ENCODE measurements around the gene APOL2. TPM values are rescaled to one million over a fixed set of nuclear protein-coding genes. Genes with fewer than 3 reads are reported as not detected.
A peak's percentile ranks its signal among the peaks of the same experiment; 100 is the strongest.

Gene APOL2
- total RNA-seq, 2 experiments from 2014 or later: 62.4 TPM

- no peak overlapping the region for H3K27ac Mint-ChIP-seq
- no peaks in the 10 kb centered on the region for H3K36me3 Mint-ChIP-seq (ENCODE audit: low read depth)
- DNase-seq: no peak
- H3K4me1 Mint-ChIP-seq (ENCODE audit: low read depth): peaks cover 4% of the 10 kb centered on the region
- ChIA-PET POLR2A (interaction anchor here (1.2 kb wide), 1 partner anchor 32 kb away, joined by 4 read pairs; no protein-coding TSS in a partner anchor), CTCF (interaction anchor here (0.9 to 8.3 kb wide), 17 partner anchors 11 to 306 kb away, joined by 3 to 118 read pairs (median 7); partner anchors contain the start of gene APOL3)
- H3K27me3 Mint-ChIP-seq (ENCODE audit: low read depth): no peaks in the 10 kb centered on the region
- no peak for ATAC-seq
- H3K9me3 Mint-ChIP-seq (ENCODE audit: insufficient read depth): peaks cover 4% of the 10 kb centered on the region
- no peak overlapping the region for H3K4me3 Mint-ChIP-seq
These were observed 58.4 kb downstream of the APOL2 start for GRCh38 chr22:36180928-36181327.

GRCh38 chr22:36180038-36180880, 59.1 kb downstream of the APOL2 start:
- ChIA-PET POLR2A (interaction anchor here (1.2 to 1.4 kb wide), 2 partner anchors 28 to 31 kb away, joined by 4 read pairs; no protein-coding TSS in a partner anchor), CTCF (interaction anchor here (0.6 to 8.3 kb wide), 26 partner anchors 11 to 331 kb away, joined by 3 to 118 read pairs (median 6); partner anchors contain the start of genes APOL2, APOL3 and APOL4)
- H3K4me1 Mint-ChIP-seq (ENCODE audit: low read depth): peaks cover 4% of the 10 kb centered on the region
- H3K36me3 Mint-ChIP-seq (ENCODE audit: low read depth): no peaks in the 10 kb centered on the region
- H3K27me3 Mint-ChIP-seq (ENCODE audit: low read depth): no peaks in the 10 kb centered on the region
- peaks cover 4% of the 10 kb centered on the region for H3K9me3 Mint-ChIP-seq (ENCODE audit: insufficient read depth)
- no peak overlapping the region for H3K27ac Mint-ChIP-seq
- no peak overlapping the region for H3K4me3 Mint-ChIP-seq
- ATAC-seq (peak; percentile 99), DNase-seq (peak; percentile 90)

- ChIA-PET POLR2A (interaction anchor here (0.8 kb wide), 1 partner anchor 15 kb away, joined by 3 read pairs; no protein-coding TSS in a partner anchor), CTCF (interaction anchor here (1.1 to 8.3 kb wide), 10 partner anchors 7 to 112 kb away, joined by 3 to 118 read pairs (median 10); partner anchors contain the start of genes APOL2 and APOL3)
- no peaks in the 10 kb centered on the region for H3K36me3 Mint-ChIP-seq (ENCODE audit: low read depth)
- ATAC-seq: no peak
- no peak overlapping the region for H3K4me3 Mint-ChIP-seq
- no peaks in the 10 kb centered on the region for H3K27me3 Mint-ChIP-seq (ENCODE audit: low read depth)
- DNase-seq: no peak
- no peak overlapping the region for H3K27ac Mint-ChIP-seq
- H3K4me1 Mint-ChIP-seq (ENCODE audit: low read depth): peaks cover 4% of the 10 kb centered on the region
- H3K9me3 Mint-ChIP-seq (ENCODE audit: insufficient read depth): peaks cover 4% of the 10 kb centered on the region
These were observed 62.2 kb downstream of the APOL2 start for GRCh38 chr22:36177160-36177559.

Small RNA genes lying within 50 kb of the gene (microRNA-seq; reads per million reads assigned to microRNA genes)
- 2.9 reads per million for gene MIR6819

Other genes starting within 250 kb of the APOL2 start
- gene RBFOX2, start 210.7 kb downstream of the APOL2 start, total RNA-seq: under 1 TPM; 0.03 to 0.37 TPM
- 10 to 100 TPM; 77.1 to 80.2 TPM for gene APOL3, start 78.8 kb downstream of the APOL2 start, total RNA-seq
- 1 to 10 TPM; 6.9 to 8.5 TPM for gene APOL4, start 37.7 kb downstream of the APOL2 start, total RNA-seq
- 10 to 100 TPM; 37.4 to 38.2 TPM for gene APOL1, start 13.6 kb upstream of the APOL2 start, total RNA-seq
- gene MYH9, start 148.4 kb upstream of the APOL2 start, total RNA-seq: 100 to 1,000 TPM; 857 to 883 TPM
- 10 to 100 TPM; 74.1 to 78.4 TPM for gene TXN2, start 242.1 kb upstream of the APOL2 start, total RNA-seq

All from activated CD8-positive, alpha-beta T cell treated with anti-CD3 and anti-CD28 coated beads, Interleukin-2, amount 10 ng/mL, durations not matched to agents 7 days and 5 days (primary cell).